ENCODE data around the gene SUMF1. TPM values are rescaled to one million over a fixed set of nuclear protein-coding genes. Genes with fewer than 3 reads are reported as not detected.

The SUMF1 gene
- total and polyA plus RNA-seq, 2 of the 13 experiments (the other 11 are each of a cell fraction or from before 2014, with no cell fraction given), result 18.5 to 28.9 TPM

- TF ChIP-seq HBP1 (CRISPR knock-in tag; IDR thresholded peaks at IDR 0.05; ENCODE audit: low read depth) (peak; percentile 93), HNRNPL (IDR thresholded peaks at IDR 0.05; ENCODE audit: low read depth, low read length) (no peak), ZNF512 (CRISPR knock-in tag; IDR thresholded peaks at IDR 0.05) (no peak), TEAD3 (CRISPR knock-in tag; optimal IDR thresholded peaks at IDR 0.05; ENCODE audit: borderline replicate concordance) (peak; percentile 36), FOXM1 (CRISPR knock-in tag; IDR thresholded peaks at IDR 0.05) (no peak), NFE2 (CRISPR knock-in tag; IDR thresholded peaks at IDR 0.05) (no peak), PLRG1 (conservative IDR thresholded peaks at IDR 0.05) (no peak), CSRNP2 (CRISPR knock-in tag; conservative IDR thresholded peaks at IDR 0.05; ENCODE audit: low read depth) (no peak), ZNF354B (CRISPR knock-in tag; IDR thresholded peaks at IDR 0.05) (0 out of 2 replicates have a peak, but pooled peaks have one; percentile 28), SETDB1 (CRISPR knock-in tag; IDR thresholded peaks at IDR 0.05; ENCODE audit: borderline replicate concordance) (no peak), KDM5B (CRISPR knock-in tag; IDR thresholded peaks at IDR 0.05; ENCODE audit: borderline replicate concordance) (peak; percentile 96), ZBTB46 (CRISPR knock-in tag; IDR thresholded peaks at IDR 0.05; ENCODE audit: borderline replicate concordance) (0 out of 2 replicates have a peak, but pooled peaks have one; percentile 13), TAF1 (CRISPR knock-in tag; IDR thresholded peaks at IDR 0.05) (peak; percentile 98), ZNF570 (CRISPR knock-in tag; IDR thresholded peaks at IDR 0.05; ENCODE audit: borderline replicate concordance) (no peak), THRA (CRISPR knock-in tag; IDR thresholded peaks at IDR 0.05; ENCODE audit: borderline replicate concordance) (peak; percentile 71), CEBPZ (IDR thresholded peaks at IDR 0.05; ENCODE audit: low read length) (no peak), ZNF737 (CRISPR knock-in tag; IDR thresholded peaks at IDR 0.05; ENCODE audit: borderline replicate concordance) (no peak)
These were observed at the start of gene SUMF1 (continued) for GRCh38 chr3:4466741-4467521.
